Epithelial cell of proximal tubule (primary cell): ENCODE measurements around the gene RARS2. TPM values are rescaled to one million over a fixed set of nuclear protein-coding genes. Genes with fewer than 3 reads are reported as not detected.
A peak's percentile ranks its signal among the peaks of the same experiment; 100 is the strongest.

ENCODE experiments used
- DNase-seq: peaks from one replicate; pipeline ENCODE4 v3.0.0-alpha.2; 2011; ENCODE audit warnings: low read depth
- H3K4me3 ChIP-seq: 2 replicates; pipeline ENCODE4 v1.5.1; 2011; ENCODE audit warnings: low read depth, mild to moderate bottlenecking, low read length
- total RNA-seq: library from RNA; depleted of rRNA; stranded (reverse); fragments of >200 nt; gene quantifications from 2 replicates; pipeline ENCODE4 v1.2.3, GENCODE V29; 2015
- TF ChIP-seq, protein P1 (sequence below): conservative IDR thresholded peaks from 2 replicates; pipeline ENCODE4 v1.5.1; 2012; ENCODE audit warnings: low read depth, mild to moderate bottlenecking, low read length

RARS2 gene, protein sequence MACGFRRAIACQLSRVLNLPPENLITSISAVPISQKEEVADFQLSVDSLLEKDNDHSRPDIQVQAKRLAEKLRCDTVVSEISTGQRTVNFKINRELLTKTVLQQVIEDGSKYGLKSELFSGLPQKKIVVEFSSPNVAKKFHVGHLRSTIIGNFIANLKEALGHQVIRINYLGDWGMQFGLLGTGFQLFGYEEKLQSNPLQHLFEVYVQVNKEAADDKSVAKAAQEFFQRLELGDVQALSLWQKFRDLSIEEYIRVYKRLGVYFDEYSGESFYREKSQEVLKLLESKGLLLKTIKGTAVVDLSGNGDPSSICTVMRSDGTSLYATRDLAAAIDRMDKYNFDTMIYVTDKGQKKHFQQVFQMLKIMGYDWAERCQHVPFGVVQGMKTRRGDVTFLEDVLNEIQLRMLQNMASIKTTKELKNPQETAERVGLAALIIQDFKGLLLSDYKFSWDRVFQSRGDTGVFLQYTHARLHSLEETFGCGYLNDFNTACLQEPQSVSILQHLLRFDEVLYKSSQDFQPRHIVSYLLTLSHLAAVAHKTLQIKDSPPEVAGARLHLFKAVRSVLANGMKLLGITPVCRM
- total RNA-seq = 15.8 and 27.5 TPM in 2 replicates

DNA sequence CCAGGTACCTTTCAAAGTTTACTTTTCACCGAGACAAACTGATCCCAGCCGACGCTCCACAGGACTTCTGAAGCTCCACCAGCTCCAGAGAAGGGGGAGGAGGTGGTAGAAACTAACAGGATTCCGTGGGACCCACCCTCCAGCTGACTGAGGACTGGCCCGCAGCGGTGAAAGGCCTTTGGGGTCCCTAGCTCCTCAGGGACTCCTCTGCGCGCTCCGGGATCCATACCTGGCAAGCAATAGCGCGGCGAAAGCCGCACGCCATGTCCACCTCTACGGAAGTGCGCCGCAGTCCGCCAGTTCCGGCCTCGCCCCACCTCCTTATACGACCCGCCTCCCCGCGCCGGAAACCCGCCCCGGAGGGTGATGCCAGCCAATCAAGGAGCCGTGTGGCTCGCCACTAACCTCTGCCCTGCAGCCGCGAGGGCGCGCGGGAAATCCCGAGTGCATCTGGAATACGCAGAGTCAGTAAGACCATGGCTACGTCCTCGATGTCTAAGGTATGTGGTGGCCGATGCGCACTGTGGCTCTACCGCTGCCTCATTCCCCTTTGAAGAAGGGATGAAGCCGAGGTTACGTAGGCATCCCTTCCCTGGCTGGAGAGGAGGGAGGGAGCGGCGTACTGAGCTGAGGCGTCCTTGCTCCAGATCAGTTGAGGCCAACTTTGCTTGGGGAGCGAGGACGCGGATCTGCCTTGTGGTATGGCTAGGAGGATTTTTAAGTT lies at the start of gene RARS2, which contains the start of gene ORC3:
RARS2 (minus strand) TSS at position 295 of the 724 bp plus-strand sequence; CDS start at position 265, 30 bp downstream.
ORC3 (plus strand) TSS at position 443 of the 724 bp plus-strand sequence; CDS start at position 477, 34 bp downstream.
- peak within 1 kb of the TSS; percentile 81 for H3K4me3 ChIP-seq
- DNase-seq = peak; percentile 45
- TF ChIP-seq, protein P1, sequence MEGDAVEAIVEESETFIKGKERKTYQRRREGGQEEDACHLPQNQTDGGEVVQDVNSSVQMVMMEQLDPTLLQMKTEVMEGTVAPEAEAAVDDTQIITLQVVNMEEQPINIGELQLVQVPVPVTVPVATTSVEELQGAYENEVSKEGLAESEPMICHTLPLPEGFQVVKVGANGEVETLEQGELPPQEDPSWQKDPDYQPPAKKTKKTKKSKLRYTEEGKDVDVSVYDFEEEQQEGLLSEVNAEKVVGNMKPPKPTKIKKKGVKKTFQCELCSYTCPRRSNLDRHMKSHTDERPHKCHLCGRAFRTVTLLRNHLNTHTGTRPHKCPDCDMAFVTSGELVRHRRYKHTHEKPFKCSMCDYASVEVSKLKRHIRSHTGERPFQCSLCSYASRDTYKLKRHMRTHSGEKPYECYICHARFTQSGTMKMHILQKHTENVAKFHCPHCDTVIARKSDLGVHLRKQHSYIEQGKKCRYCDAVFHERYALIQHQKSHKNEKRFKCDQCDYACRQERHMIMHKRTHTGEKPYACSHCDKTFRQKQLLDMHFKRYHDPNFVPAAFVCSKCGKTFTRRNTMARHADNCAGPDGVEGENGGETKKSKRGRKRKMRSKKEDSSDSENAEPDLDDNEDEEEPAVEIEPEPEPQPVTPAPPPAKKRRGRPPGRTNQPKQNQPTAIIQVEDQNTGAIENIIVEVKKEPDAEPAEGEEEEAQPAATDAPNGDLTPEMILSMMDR = no peak

DNA sequence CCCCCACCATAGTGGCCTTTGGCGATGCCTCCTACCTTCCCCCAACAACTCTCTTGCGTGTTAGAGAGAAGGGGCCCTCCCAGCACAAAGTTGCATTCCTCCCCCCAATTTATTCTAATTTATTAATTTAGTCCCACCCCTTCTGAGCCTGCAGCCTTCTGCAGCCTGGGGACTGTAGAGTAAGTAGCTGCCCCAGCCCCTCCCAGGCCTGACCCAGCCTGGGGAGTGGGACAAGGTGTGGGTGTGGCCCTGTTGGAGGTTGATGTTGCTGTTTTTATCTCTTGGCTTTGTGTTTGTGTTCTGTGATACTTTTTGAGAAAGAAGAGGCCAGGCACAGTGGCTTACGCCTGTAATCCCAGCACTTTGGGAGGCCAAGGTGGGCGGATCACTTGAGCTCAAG lies 49.6 kb upstream of the RARS2 start:
- no peak for DNase-seq
- H3K4me3 ChIP-seq = no peak overlapping the region
- TF ChIP-seq, protein P1 = no peak

DNA sequence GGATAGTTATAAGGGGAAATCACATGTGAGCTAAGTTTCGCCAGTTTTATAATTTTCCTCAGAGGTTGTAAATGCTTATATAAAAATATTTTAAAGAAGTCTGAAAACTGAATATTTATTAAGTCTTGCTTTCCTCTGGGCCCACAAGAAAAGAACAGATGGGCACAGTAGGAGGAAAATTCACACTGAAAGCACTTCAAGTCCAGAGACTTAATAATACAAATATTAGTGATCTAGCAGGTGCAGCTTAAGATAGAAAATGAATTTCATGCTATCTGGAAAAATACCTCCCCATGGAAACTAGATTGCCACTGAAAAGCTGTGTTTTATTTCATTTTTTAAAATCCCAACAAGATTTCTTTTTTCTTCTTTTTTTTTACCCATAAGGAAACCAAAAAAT lies 47.3 kb upstream of the RARS2 start:
- TF ChIP-seq, protein P1 = no peak
- no peak overlapping the region for H3K4me3 ChIP-seq
- DNase-seq = no peak

DNA sequence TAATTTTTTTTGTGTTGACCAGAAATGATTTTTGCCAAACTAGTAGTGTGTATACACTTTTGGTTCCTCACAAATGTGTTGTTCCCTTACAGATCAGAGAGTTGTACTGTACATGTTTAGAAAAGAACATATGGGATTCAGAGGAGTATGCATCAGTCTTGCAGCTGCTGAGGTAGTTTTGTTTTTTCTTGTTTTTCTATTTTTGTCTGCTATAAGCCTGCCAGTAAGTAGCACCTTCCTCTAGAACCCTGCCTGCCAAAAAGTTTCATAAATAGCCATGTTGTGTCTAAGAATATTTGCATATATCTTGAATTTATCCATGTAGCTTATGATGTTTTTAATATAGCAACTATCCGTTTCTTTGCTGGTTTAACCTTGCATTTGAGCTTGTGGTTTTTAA lies 46.5 kb upstream of the RARS2 start:
- H3K4me3 ChIP-seq = no peak overlapping the region
- no peak for DNase-seq
- TF ChIP-seq, protein P1 = no peak

DNA sequence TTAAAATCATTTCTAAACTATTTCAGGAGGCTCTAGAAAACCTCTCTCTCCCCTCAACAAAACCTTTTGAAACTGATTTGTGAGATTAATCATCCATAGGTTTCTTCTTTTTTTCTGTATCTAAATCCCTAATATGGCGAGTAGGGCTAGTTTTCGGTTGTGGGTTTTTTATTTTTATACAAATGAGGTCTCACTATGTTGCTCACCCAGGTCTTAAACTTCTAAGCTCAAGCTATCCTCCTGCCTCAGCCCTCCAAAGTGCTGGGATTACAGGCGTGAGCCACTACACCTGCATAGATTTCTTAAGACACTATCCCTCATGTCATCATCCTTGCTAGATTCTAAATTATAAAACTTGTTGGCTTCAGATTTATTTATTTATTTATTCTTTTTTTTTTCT lies 44.1 kb upstream of the RARS2 start:
- TF ChIP-seq, protein P1 = no peak
- no peak for DNase-seq
- no peak overlapping the region for H3K4me3 ChIP-seq

DNA sequence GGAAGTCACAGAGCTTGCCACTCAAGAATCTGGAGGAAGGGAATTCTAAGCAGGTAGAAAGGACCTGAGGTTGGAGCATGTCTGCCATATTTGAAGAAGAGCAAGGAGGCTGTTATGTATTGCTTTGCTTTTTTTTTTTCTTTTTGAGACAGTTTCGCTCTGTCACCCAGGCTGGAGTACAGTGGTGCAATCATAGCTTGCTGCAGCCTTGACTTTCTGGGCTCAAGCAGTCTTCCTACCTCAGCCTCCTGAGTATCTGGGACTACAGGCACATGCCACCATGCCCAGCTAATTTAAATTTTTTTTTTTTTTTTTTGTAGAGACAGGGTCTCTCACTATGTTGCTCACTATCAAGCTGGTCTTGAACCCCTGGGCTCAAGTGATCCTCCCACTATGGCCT lies 41.0 kb upstream of the RARS2 start:
- TF ChIP-seq, protein P1 = no peak
- H3K4me3 ChIP-seq = no peak overlapping the region
- no peak for DNase-seq
